Measurements from ENCODE around the gene ZC3H7A.
A peak's percentile ranks its signal among the peaks of the same experiment; 100 is the strongest.

ZC3H7A gene

DNA sequence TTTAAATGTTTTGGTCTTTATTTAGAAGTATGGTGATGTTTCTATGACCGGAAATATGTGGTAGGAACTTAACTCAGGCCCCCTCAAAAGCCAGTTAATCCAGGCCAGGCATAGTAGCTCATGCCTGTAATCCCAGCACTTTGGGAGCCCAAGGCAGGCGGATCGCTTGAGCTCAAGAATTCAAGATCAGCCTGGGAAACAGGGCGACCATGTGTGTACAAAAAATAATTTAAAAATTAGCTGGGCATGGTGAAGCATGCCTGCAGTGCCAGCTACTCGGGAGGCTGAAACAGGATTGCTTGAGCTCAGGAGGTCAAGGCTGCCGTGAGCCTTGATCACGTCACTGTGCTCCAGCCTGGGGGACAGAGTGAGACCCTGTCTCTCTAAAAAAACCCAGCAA, 44.0 kb upstream of the ZC3H7A start:
- Histone ChIP-seq H3K9ac (no peak overlapping the region), H2AFZ (ENCODE audit: low read depth) (no peak overlapping the region), H3K27ac (no peak overlapping the region), H3K4me3 (IDR thresholded peaks at IDR 0.05; ENCODE audit: insufficient read depth, low read depth, low read length) (no peak overlapping the region), H3K36me3 (ENCODE audit: insufficient read depth) (peaks cover 48% of the 10 kb centered on the region), H4K20me1 (ENCODE audit: insufficient read depth) (0 out of 2 replicates have a peak, but pooled peaks cover 6% of the 10 kb centered on the region), H3K79me2 (ENCODE audit: insufficient read depth, low read depth) (peaks cover 36% of the 10 kb centered on the region; the same call in 1 of the 2 replicates), H3K4me2 (no peak overlapping the region), H3K27me3 (ENCODE audit: insufficient read depth, low read depth) (no peaks in the 10 kb centered on the region), H3K4me1 (ENCODE audit: low read depth, poor library complexity, severe bottlenecking) (peaks cover 26% of the 10 kb centered on the region)
- TF ChIP-seq, protein P1, sequence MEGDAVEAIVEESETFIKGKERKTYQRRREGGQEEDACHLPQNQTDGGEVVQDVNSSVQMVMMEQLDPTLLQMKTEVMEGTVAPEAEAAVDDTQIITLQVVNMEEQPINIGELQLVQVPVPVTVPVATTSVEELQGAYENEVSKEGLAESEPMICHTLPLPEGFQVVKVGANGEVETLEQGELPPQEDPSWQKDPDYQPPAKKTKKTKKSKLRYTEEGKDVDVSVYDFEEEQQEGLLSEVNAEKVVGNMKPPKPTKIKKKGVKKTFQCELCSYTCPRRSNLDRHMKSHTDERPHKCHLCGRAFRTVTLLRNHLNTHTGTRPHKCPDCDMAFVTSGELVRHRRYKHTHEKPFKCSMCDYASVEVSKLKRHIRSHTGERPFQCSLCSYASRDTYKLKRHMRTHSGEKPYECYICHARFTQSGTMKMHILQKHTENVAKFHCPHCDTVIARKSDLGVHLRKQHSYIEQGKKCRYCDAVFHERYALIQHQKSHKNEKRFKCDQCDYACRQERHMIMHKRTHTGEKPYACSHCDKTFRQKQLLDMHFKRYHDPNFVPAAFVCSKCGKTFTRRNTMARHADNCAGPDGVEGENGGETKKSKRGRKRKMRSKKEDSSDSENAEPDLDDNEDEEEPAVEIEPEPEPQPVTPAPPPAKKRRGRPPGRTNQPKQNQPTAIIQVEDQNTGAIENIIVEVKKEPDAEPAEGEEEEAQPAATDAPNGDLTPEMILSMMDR (conservative IDR thresholded peaks at IDR 0.05; ENCODE audit: low read depth, low read length) = no peak

DNA sequence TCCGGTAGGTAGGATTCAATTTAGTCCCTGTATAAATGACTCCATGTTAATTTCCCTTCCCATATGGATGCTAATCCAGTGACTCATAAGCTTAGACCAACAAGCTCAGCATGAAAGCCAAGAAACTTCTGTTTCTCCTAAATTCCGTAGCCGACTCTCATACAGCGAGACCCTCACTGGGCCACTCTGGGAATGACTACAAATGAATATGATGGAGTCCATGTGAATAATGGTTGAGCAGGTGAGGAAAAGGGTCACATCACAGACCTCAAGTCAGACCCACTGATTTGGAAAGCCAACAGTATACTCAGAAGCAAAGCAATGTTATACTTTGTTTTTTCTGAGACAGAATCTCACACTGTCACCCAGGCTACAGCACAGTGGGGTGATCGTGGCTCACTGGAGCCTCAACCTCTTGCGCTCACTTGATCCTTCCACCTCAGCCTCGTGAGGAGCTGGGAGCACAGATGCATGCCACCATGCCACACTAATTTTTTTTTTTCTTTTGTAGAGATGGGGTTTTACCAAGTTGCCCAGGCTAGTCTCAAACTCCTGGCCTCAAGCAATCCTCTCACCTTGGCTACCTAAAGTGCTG, 39.7 kb upstream of the ZC3H7A start:
- TF ChIP-seq, protein P1 (conservative IDR thresholded peaks at IDR 0.05; ENCODE audit: low read depth, low read length) = no peak
- Histone ChIP-seq H3K9ac (no peak overlapping the region), H3K4me3 (IDR thresholded peaks at IDR 0.05; ENCODE audit: insufficient read depth, low read depth, low read length) (no peak overlapping the region), H4K20me1 (ENCODE audit: insufficient read depth) (peaks cover 6% of the 10 kb centered on the region; the same call in 1 of the 2 replicates), H3K79me2 (ENCODE audit: insufficient read depth, low read depth) (peaks cover 4% of the 10 kb centered on the region; the same call in 1 of the 2 replicates), H2AFZ (ENCODE audit: low read depth) (no peak overlapping the region), H3K36me3 (ENCODE audit: insufficient read depth) (peaks cover 30% of the 10 kb centered on the region), H3K27ac (no peak overlapping the region; the same call in 1 of the 2 replicates), H3K27me3 (ENCODE audit: insufficient read depth, low read depth) (no peaks in the 10 kb centered on the region), H3K4me1 (ENCODE audit: low read depth, poor library complexity, severe bottlenecking) (peaks cover 44% of the 10 kb centered on the region), H3K4me2 (no peak overlapping the region)

DNA sequence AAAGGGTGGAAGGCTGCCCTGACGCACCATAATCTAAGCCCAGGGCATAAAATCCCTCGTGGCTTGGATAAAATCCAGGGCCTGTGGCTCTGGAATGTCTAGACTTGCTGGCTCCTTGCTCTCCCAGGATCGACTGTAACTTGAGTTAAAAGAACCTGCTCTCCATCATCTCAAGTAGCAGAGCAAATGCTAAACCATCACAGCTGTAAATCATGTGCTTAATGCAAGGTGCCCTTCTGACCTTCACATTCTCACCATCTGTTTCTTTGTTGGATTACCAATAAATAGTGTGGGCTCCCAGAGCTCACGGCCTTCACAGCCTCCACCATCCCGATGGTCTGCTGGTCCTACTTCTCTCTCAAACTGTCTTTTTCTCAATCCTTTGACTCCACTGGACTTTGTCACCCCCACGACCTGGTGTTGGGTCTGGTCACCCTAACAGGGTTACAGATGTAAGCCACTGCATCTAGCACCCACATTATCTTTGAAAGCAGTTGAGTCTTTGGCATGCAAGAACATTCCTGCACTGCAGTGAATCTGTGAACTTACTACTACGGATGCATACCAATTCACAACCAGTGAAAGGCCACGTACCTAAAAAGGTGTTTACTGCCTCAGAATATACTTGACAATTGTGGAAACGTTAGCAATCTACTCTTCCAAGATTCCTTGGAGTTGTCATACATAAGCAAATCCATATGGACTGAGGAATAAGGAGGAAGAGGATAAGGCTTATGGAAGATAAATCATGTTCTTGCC, 39.0 kb upstream of the ZC3H7A start:
- TF ChIP-seq, protein P1 (conservative IDR thresholded peaks at IDR 0.05; ENCODE audit: low read depth, low read length) = no peak
- H3K4me3 ChIP-seq (IDR thresholded peaks at IDR 0.05; ENCODE audit: insufficient read depth, low read depth, low read length) = no peak overlapping the region
- H3K27ac ChIP-seq = peak overlapping the region; percentile 18; the same call in 1 of the 2 replicates
- H3K36me3 ChIP-seq (ENCODE audit: insufficient read depth) = peaks cover 23% of the 10 kb centered on the region
- no peaks in the 10 kb centered on the region for H3K27me3 ChIP-seq (ENCODE audit: insufficient read depth, low read depth)
- peaks cover 6% of the 10 kb centered on the region; the same call in 1 of the 2 replicates for H4K20me1 ChIP-seq (ENCODE audit: insufficient read depth)
- no peak overlapping the region for H3K4me2 ChIP-seq
- no peak overlapping the region for H3K9ac ChIP-seq
- H3K4me1 ChIP-seq (ENCODE audit: low read depth, poor library complexity, severe bottlenecking) = peaks cover 44% of the 10 kb centered on the region
- no peak overlapping the region for H2AFZ ChIP-seq (ENCODE audit: low read depth)
- H3K79me2 ChIP-seq (ENCODE audit: insufficient read depth, low read depth) = no peaks in the 10 kb centered on the region; the same call in 1 of the 2 replicates

DNA sequence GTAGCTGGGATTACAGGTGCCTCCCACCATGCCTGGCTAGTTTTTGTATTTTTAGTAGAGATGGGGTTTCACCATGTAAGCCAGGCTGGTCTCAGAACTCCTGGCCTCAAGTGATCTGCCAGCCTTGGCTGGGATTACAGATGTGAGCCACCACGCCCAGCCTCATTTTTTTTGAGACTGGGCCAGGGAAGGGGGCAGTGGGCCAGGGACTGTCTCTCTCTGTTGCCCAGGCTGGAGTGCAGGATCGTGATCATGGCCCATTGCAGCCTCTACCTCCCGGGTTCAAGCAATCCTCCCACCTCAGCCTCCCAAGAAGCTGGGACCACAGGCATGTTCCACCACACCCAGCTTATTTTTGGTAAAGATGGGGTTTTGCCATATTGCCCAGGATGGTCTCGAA, 38.3 kb upstream of the ZC3H7A start:
- no peak overlapping the region for H3K9ac ChIP-seq
- H3K4me3 ChIP-seq (IDR thresholded peaks at IDR 0.05; ENCODE audit: insufficient read depth, low read depth, low read length) = no peak overlapping the region
- no peak overlapping the region for H2AFZ ChIP-seq (ENCODE audit: low read depth)
- H3K4me1 ChIP-seq (ENCODE audit: low read depth, poor library complexity, severe bottlenecking) = peaks cover 44% of the 10 kb centered on the region
- TF ChIP-seq, protein P1 (conservative IDR thresholded peaks at IDR 0.05; ENCODE audit: low read depth, low read length) = no peak
- peaks cover 16% of the 10 kb centered on the region for H3K36me3 ChIP-seq (ENCODE audit: insufficient read depth)
- peaks cover 3% of the 10 kb centered on the region; the same call in 1 of the 2 replicates for H4K20me1 ChIP-seq (ENCODE audit: insufficient read depth)
- peak overlapping the region; percentile 33; the same call in 1 of the 2 replicates for H3K27ac ChIP-seq
- H3K27me3 ChIP-seq (ENCODE audit: insufficient read depth, low read depth) = no peaks in the 10 kb centered on the region
- H3K4me2 ChIP-seq = peak overlapping the region; percentile 2; the same call in 1 of the 2 replicates
- no peaks in the 10 kb centered on the region; the same call in 1 of the 2 replicates for H3K79me2 ChIP-seq (ENCODE audit: insufficient read depth, low read depth)
